ENCODE results near the gene PAQR8.
A peak's percentile ranks its signal among the peaks of the same experiment; 100 is the strongest.

- TF ChIP-seq, protein P1, sequence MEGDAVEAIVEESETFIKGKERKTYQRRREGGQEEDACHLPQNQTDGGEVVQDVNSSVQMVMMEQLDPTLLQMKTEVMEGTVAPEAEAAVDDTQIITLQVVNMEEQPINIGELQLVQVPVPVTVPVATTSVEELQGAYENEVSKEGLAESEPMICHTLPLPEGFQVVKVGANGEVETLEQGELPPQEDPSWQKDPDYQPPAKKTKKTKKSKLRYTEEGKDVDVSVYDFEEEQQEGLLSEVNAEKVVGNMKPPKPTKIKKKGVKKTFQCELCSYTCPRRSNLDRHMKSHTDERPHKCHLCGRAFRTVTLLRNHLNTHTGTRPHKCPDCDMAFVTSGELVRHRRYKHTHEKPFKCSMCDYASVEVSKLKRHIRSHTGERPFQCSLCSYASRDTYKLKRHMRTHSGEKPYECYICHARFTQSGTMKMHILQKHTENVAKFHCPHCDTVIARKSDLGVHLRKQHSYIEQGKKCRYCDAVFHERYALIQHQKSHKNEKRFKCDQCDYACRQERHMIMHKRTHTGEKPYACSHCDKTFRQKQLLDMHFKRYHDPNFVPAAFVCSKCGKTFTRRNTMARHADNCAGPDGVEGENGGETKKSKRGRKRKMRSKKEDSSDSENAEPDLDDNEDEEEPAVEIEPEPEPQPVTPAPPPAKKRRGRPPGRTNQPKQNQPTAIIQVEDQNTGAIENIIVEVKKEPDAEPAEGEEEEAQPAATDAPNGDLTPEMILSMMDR (IDR thresholded peaks at IDR 0.05; ENCODE audit: poor library complexity, severe bottlenecking): no peak
- peak; percentile 16 for TF ChIP-seq SMC3 (conservative IDR thresholded peaks at IDR 0.05; ENCODE audit: poor library complexity)
- TF ChIP-seq RAD21 (conservative IDR thresholded peaks at IDR 0.05): no peak
Observed at GRCh38 chr6:52419809-52420667, 58.1 kb downstream of the PAQR8 start, which contains the start of gene EFHC1.
